Body of pancreas (tissue), 4 donors: ENCODE results near the gene PXMP4. TPM values are rescaled to one million over a fixed set of nuclear protein-coding genes. Genes with fewer than 3 reads are reported as not detected.

Experiments
- ATAC-seq: fragments of 150-250 bp; one replicate; pipeline ENCODE4 v1.9.1; 2016
- DNase-seq, 4 donors: peaks; one replicate each; pipeline ENCODE4 v3.0.0-alpha.2; 2019
- H3K27ac ChIP-seq, 4 donors: fragments of 200-600 bp; sonication (generic); 1 replicate in 3 of 4; 2 replicates in 1 of 4; pipeline versions ENCODE4 v1.5.1 to v1.6.1; 2016 to 2019; ENCODE audit warnings: mild to moderate bottlenecking in 1 of 4, mixed read lengths in 1 of 4, moderate library complexity in 1 of 4
- H3K27me3 ChIP-seq, 2 donors: fragments of 200-600 bp; sonication (generic); one replicate each; pipeline ENCODE4 v1.6.0; 2016; ENCODE audit warnings: mild to moderate bottlenecking in 1 of 2
- H3K36me3 ChIP-seq, 2 donors: fragments of 200-600 bp; sonication (generic); replicated peaks in 1 of 2; 2 replicates each; pipeline ENCODE4 v1.5.1; 2016; ENCODE audit warnings: low read depth in 2 of 2; ENCODE audit not compliant: insufficient read depth in 1 of 2
- H3K4me1 ChIP-seq: fragments of 200-600 bp; sonication (generic); one replicate; pipeline ENCODE4 v1.6.0; 2016
- H3K4me3 ChIP-seq, 2 donors: fragments of 200-600 bp; sonication (generic); 1 replicate in 1 of 2; 2 replicates in 1 of 2; pipeline ENCODE4 v1.5.1; 2016 to 2019
- H3K9me3 ChIP-seq, 3 donors: fragments of 200-600 bp; sonication (generic); 1 replicate in 2 of 3; 2 replicates in 1 of 3; pipeline ENCODE4 v1.5.1; 2016
- POLR2A ChIP-seq, 3 donors: fragments of 450-650 bp; IDR thresholded peaks; one replicate each; pipeline ENCODE4 v1.6.1; 2016; ENCODE audit warnings: antibody characterized with exemption in 3 of 3, mild to moderate bottlenecking in 2 of 3
- WGBS, 2 donors: methylation state at CpG; one replicate each; pipeline ENCODE4 v1.1.5; 2017; 5-methylcytosine and 5-hydroxymethylcytosine counted together
- intact Hi-C: fragments of 100-400 bp; cut with DNase I; formaldehyde crosslinking; loops from one replicate; pipeline ENCODE4 v1.15.1; 2023
- total RNA-seq, 2 donors: library from RNA; depleted of rRNA; stranded (reverse); fragments of >200 nt; gene quantifications; one replicate each; pipeline ENCODE4 v1.1.0, GENCODE V29; 2016
- TF ChIP-seq, protein P1 (sequence below), 7 experiments: fragments of 450-650 bp in 4 of 7; fragments of 200-600 bp in 3 of 7; sonication (generic) in 3 of 7; IDR thresholded peaks; one replicate each; pipeline ENCODE4 v1.5.1; 2016 to 2019; ENCODE audit warnings: antibody characterized with exemption in 7 of 7

Gene PXMP4
- total RNA-seq, 2 donors from 2014 or later: 3.3 to 5.2 TPM

DNA sequence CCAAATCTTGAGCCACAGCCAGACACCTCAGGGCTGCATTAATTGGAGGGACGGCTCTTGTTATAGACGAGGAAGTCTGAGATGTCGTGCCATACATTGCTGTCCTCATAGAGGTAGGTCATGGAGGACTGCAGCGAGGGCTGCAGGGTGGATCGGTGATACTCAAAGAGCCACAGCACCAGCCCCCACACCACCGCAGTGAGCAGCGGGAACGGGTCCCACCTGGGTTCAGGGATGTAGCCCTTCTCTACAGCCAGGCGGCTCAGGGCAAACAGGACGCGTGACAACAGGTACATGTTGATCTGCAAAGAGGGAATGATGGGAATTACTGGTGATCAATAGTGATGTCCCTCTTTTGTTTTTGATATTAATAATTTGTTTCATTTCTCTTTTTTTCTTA is 12.4 kb downstream of the PXMP4 start:
- Histone ChIP-seq H3K4me1 (no peaks in the 10 kb centered on the region), H3K4me3 (no peak overlapping the region), H3K36me3 (no peaks in the 10 kb centered on the region), H3K27ac (no peak overlapping the region), H3K27me3 (no peaks in the 10 kb centered on the region), H3K9me3 (no peaks in the 10 kb centered on the region)
- TF ChIP-seq, protein P1, sequence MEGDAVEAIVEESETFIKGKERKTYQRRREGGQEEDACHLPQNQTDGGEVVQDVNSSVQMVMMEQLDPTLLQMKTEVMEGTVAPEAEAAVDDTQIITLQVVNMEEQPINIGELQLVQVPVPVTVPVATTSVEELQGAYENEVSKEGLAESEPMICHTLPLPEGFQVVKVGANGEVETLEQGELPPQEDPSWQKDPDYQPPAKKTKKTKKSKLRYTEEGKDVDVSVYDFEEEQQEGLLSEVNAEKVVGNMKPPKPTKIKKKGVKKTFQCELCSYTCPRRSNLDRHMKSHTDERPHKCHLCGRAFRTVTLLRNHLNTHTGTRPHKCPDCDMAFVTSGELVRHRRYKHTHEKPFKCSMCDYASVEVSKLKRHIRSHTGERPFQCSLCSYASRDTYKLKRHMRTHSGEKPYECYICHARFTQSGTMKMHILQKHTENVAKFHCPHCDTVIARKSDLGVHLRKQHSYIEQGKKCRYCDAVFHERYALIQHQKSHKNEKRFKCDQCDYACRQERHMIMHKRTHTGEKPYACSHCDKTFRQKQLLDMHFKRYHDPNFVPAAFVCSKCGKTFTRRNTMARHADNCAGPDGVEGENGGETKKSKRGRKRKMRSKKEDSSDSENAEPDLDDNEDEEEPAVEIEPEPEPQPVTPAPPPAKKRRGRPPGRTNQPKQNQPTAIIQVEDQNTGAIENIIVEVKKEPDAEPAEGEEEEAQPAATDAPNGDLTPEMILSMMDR (IDR thresholded peaks at IDR 0.05): no peak
- TF ChIP-seq POLR2A (IDR thresholded peaks at IDR 0.05): no peak
- no peak for DNase-seq
- intact Hi-C loops: no loop called here
- ATAC-seq: no peak
- WGBS, 2 donors: 83 to 85% methylated on average over 9 to 11 of the region's 11 CpGs

DNA sequence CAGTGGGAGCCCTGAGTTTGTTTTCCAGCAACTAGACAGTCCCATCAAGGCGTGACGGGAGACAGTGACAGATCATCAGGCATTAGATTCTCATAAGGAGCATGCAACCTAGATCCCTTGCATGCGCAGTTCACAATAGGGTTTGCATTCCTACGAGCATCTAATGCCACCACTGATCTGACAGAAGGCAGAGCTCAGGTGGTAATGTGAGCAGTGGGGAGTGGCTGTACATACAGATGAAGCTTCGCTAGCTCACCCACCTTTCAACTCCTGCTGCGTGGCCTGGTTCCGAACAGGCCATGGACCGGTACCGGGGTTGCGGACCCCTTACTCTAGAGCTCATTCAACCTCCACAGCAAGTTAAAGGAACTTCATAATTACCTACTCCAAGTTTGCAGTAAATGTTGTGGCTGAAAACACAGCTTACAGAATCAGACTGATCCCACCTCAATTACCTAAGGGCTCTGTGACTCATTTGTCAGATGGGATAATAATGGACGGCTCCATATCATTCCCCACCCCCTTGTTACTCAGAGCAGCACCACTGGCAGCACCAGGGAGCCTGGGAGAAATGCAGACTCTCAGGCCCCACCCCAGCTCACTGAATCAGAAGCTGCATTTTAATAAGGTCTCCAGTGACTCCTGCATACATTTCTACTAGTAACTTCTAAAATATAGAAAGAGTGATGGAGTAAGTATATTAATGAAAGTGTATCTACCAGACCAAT is 15.7 kb downstream of the PXMP4 start:
- Histone ChIP-seq H3K4me3 (no peak overlapping the region), H3K27me3 (no peaks in the 10 kb centered on the region), H3K27ac (no peak overlapping the region), H3K9me3 (no peaks in the 10 kb centered on the region), H3K36me3 (no peaks in the 10 kb centered on the region), H3K4me1 (no peaks in the 10 kb centered on the region)
- DNase-seq: no peak
- TF ChIP-seq POLR2A (IDR thresholded peaks at IDR 0.05): no peak
- TF ChIP-seq, protein P1 (IDR thresholded peaks at IDR 0.05): no peak
- intact Hi-C loops: no loop called here
- ATAC-seq: no peak
- 93 to 98% methylated on average over 11 of the region's 11 CpGs for WGBS, 2 donors

DNA sequence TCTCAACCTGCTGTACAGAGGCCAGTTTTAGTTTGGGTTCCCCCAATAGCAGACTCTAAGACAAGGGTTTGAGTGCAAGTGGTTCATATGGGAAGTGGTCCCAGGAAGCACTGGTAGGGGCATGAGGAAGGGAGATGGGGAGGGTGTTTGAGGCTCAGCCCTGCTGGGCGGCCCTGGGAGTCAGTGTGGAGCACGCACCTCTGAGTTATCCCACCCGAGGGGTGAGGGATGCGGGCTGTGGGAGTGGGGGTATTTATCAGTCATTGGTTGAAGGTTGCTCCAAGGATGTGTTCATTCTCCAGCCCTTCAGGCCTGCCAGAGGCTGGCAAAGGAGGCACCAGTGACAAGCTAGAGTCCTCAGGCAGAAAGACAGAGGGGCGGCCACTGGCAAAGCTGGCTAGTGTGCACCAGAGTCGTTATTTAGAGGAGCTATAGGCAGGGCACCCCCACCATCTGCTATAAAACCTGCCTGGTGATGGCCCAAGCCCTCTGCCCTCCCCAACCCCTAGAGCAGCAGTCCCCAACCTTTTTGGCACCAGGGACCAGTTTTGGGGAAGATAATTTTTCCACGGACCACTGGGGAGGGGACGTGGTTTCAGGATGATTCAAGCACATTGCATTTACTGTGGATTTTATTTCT is 16.5 kb downstream of the PXMP4 start:
- TF ChIP-seq POLR2A (IDR thresholded peaks at IDR 0.05): no peak
- TF ChIP-seq, protein P1 (IDR thresholded peaks at IDR 0.05): no peak
- Histone ChIP-seq H3K4me1 (no peaks in the 10 kb centered on the region), H3K27ac (no peak overlapping the region), H3K9me3 (no peaks in the 10 kb centered on the region), H3K27me3 (no peaks in the 10 kb centered on the region), H3K36me3 (no peaks in the 10 kb centered on the region), H3K4me3 (no peak overlapping the region)
- ATAC-seq: no peak
- WGBS, 2 donors: 86 to 95% methylated on average over 8 of the region's 8 CpGs
- no peak for DNase-seq
- intact Hi-C loops: no loop called here

DNA sequence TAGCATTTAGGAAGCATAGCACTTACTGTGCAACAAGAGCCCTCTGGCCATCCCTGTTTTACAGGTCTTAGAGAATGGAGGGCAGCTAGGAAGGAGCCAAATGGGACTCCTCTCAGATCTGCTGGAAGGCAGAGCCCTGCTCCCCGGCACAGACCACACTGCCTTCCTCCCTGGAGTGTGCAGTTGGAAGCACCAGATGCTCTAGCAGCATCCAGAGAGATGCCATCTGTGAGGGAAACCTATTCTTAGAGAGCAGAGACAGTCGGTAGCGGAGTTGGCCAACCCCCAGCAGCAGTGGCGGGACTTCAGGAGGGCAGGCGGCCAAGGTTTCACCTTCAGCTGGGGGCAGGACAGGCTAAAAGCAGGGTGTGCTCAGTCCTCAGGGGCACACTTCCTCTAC is 17.2 kb downstream of the PXMP4 start:
- TF ChIP-seq, protein P1 (IDR thresholded peaks at IDR 0.05): no peak
- TF ChIP-seq POLR2A (IDR thresholded peaks at IDR 0.05): no peak
- 43 to 100% methylated on average over 1 to 5 of the region's 5 CpGs for WGBS, 2 donors
- Histone ChIP-seq H3K27me3 (no peaks in the 10 kb centered on the region), H3K4me3 (no peak overlapping the region), H3K27ac (no peak overlapping the region), H3K36me3 (no peaks in the 10 kb centered on the region), H3K4me1 (no peaks in the 10 kb centered on the region), H3K9me3 (no peaks in the 10 kb centered on the region)
- no peak for ATAC-seq
- intact Hi-C loops: no loop called here
- peak in 1 of 4 donors; percentile 32 for DNase-seq
